Activated gamma-delta T cell treated with anti-CD3 and anti-CD28 coated beads, Interleukin-2, amount 50 U/mL, for 16 hours (primary cell): ENCODE measurements around the gene GRAPL.
"Not testable (repeated sequence)": the region's sequence is repeated elsewhere in the genome, so short reads cannot be mapped to it uniquely, and the experiment has no call there.

Source experiments
- DNase-seq: peaks from one replicate; pipeline ENCODE4 v3.0.0-alpha.2; 2020; ENCODE audit warnings: low read depth

The GRAPL gene

DNA sequence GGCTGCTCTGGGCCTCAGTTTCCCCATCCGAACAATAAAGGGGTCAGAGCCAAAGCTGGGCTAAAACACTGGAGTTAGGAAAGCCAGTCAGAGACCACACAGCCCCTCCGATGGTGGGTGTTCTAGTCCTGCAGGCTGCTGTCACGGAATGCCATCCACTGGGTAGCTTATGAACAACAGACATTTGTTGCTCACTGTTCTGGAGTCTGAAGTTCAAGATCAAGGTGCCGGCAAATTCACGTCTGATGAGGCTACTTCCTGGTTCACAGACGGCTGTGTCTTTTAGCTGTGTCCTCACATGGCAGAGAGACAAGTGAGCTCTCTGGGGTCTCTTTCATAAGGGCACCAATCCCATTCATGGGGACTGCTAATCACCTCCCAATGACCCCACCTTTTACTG lies 9.2 kb downstream of the GRAPL start:
- DNase-seq, result not testable (repeated sequence)

DNA sequence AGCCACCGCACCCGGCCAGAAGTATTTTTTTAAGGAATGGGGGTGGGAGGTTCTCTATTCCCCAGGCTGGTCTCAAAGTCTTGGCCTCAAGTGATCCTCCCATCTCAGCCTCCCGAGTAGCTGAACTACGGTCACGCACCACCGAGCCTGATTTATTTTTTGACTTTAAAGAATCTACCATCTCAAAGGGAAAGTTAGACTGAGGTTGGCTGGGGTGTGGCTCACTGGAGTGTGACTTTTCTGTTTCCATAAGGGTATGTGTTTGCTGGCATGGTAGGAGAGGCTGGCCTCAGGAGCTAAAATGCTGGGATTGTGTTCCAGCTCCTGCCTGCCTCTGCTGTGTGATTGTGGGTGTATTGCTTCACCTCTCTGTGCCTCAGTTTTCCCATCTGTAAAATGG lies 10.6 kb downstream of the GRAPL start:
- DNase-seq, result not testable (repeated sequence)

DNA sequence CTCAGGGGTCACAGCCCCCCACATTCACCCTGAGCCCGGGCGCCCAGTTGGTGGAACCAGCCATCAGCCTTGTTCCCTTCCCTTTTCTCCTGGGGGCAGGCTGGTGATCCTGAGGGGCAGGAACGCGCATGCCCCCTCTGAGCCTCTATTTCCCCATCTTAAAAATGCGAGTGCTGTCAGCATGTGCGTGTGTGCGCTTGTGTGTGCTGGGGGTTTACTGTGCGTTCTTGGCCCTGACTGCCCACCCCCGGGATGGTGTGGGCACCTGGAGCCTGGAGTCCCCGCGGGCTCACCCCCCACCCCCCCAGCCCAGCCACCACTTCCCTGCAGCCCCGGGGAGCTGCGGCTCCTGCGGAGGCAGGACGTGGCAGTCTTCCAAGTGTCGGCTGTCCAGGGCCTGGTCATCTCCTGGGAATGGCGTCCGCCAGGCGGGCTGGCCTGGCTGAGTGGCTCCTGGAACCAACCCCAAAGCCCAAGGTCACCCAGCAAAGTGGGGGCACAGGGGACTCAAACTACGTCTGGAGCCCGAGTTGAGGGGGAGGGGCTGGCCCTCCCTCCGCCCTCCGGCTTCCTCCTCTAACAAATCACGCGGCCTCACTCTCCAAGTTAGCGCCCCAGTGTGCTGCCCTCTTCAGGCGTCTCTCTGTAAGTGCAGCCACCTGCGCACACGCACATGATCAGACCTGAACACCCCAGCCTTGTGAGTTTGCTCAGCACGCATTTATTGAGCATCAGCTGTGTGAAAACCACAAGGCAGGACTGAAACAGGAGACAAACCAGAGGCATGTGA lies 14.2 kb downstream of the GRAPL start:
- not testable (repeated sequence) for DNase-seq

DNA sequence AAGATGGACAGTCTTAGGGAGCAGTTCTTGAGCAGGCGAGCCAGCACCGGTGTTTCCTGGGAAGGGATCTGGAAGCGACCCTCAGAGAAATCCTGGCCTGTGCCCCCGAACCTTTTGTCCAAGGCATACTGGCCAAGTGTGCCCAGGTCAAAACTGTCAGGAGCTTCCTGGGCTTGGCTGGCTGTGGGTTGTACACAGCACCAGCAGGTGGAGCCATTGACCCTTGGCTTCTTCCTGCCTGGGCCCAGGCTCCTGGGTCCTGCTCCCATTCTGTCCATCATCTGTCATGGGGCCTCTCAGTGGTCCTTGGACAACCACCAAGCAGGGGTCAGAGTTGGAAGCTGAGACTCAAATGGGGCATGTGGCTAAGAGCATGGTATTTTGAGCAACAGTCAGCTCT lies 15.0 kb downstream of the GRAPL start:
- not testable (repeated sequence) for DNase-seq

DNA sequence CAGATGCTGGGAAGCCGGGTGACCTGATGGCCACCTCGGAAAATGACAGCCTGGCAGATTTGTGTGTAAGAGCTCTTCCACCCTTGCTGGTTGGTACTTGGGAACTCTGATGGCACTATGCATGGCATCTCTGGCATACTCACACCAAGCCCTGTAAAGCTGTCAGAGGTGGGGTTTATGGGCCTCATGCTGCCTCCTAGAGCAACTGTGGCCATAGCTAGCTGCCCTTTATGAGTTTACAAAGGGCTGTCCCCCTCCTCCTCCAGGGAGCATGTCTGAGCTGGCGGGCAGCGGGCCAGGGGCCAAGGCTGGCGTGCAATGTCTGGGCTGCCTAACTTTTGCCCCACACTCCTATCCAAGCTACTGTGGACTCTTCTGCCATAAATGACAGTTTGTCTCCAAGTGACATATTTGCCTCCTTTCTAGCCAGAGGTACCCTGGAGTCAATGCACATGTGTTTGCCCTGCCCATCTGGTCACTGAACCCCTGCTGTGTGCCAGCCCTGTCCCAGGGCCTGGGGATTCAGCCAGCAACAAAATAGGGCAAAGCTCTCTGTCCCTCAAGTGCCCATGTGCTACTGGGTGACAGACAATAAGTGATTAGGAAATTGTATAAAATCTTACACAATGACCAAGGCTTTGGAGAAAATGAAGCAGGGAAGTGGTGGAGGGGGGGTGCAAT lies 15.8 kb downstream of the GRAPL start:
- DNase-seq, result not testable (repeated sequence)

- not testable (repeated sequence) for DNase-seq
Measured at GRCh38 chr17:19144373-19144772, 17.0 kb downstream of the GRAPL start.

GRCh38 chr17:19145471-19145870 lies 18.1 kb downstream of the GRAPL start:
- DNase-seq, result not testable (repeated sequence)

GRCh38 chr17:19150678-19151615 lies 23.6 kb downstream of the GRAPL start:
- DNase-seq, result not testable (repeated sequence)

DNA sequence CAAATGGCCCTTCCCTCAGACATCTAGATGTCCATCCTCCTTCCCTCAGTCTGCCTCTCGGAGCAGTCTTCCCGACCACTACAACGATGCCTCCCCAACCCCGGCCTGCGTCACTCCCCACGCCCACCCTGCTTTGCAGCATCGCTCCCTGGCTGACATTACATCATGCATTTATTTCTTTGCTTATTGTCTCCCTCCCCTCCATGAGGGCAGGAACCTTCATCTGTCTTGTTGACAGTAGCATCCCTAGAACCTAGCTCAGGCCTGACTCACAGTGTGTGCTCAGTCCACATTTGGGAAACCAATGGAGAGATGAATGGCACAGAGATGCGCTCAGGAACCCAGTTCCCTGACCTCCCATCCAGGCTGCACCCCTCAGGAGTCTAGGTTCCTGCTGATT lies 30.2 kb downstream of the GRAPL start:
- DNase-seq, result not testable (repeated sequence)

- not testable (repeated sequence) for DNase-seq
Measured at GRCh38 chr17:19158478-19158877, 31.1 kb downstream of the GRAPL start.

- not testable (repeated sequence) for DNase-seq
Measured at GRCh38 chr17:19158938-19159337, 31.5 kb downstream of the GRAPL start.

GRCh38 chr17:19161308-19162107 lies 34.1 kb downstream of the GRAPL start:
- DNase-seq, result not testable (repeated sequence)

DNA sequence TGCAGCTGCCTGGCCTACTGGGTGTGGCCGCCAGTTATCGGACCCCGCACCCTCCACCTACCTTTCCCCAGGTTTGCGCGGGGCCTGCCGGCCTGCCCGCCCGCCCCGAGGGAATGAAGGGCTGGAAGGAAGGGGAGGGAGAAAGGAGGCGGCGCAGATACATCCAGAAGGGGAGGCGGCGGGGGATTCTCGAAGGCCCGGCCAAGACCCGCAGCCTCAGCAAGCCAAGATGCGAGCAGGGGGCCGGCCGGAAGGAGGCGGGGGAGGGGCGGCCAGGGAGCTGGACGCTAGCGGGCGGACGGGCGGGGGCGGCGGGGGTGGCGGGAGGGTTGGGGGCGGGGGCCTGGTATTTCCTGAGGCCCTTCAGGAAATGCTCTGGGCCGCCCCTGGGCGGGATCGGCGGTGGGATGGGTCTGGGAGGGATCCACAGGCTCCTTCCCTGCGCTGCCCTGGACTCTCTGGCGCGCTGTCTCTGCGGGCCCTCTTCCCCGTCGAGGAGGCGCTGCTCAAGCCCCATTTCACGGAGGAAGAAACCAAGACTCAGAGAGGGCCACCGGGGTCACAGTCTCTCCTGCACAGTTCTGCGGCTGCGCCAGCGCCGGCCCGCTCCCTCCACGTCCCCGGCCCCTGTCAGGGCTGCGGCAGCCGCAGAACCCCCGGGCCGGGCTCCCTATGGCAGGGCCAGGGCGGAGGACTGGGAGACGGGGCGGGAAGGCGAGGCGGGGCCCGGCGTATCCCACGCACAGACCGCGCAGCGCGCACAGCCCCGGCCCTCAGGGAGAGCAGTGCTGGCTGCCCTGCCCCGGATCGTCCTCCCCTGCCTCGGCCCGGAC lies 35.2 kb downstream of the GRAPL start:
- DNase-seq, result not testable (repeated sequence)

DNA sequence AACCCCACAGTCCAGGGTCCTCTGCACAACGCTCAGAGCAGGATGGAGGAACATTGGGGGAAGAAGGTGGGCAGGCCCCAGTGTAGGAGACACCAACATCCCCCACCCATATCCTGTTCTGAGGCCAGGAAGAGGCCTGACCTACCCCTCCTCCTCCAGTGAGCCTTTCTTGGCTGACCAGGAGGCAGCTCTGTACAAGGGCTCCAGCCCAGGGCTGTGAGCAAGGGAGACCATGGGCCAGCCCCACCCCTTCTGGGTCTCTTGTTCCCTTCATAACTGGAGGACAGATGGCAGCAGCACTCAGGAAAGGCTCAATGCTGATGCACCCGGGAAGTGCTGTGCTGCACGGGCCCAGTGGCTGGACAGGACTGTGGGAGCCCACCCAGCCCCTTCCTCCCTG lies 47.0 kb downstream of the GRAPL start:
- not testable (repeated sequence) for DNase-seq

- not testable (repeated sequence) for DNase-seq
Measured at GRCh38 chr17:19175410-19175809, 48.0 kb downstream of the GRAPL start.

- DNase-seq, result not testable (repeated sequence)
Measured at GRCh38 chr17:19181040-19181875, 53.9 kb downstream of the GRAPL start.

- not testable (repeated sequence) for DNase-seq
Measured at GRCh38 chr17:19187883-19188869, 60.8 kb downstream of the GRAPL start.
